NCI-H524 treated with DMSO at 0.1 percent for 48 hours (cell line): ENCODE results near the gene SMIM29.

Experiments
- DNase-seq: peaks from one replicate; lab custom pipeline; 2025; lab: John Stamatoyannopoulos, UW

The SMIM29 gene

DNA sequence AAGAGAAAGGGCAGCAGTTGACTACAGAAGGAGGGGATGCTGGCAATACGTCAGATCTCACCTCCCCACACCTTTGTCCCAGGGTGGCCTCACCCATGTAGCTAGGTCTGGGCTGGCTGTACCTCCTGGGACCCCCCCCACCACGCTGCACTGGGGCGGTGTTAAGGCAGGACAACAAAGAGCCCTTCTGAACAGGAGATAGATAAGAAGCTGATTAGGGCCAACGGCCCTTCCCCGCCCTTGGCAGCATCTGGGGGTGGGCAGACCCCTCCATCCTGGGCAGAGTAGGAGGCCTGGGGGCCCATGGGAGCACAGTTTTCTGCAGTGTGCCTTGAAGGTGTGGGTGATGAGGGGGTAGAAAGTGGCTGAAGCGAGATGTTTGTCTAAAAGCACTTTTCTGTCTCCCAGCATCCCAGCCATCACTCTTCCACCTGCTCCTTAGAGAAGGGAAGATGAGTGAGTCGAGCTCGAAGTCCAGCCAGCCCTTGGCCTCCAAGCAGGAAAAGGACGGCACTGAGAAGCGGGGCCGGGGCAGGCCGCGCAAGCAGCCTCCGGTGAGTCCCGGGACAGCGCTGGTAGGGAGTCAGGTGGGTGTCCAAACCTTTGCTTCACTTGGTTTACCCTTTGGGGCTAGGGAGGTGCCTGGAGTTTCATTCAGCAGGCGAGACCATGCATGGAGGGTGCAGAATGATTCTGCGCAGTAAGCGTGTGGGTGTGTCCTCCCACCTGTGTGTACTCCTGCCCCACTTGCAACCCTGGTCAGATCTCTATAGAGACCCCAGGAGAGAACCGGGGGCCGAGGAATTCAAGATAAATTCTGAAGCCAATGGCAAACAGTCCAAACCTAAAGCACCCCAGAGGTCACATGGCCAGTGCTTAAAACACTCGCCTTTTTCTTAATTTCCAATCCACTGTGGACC, 8.2 kb downstream of the SMIM29 start:
- DNase-seq: no peak

DNA sequence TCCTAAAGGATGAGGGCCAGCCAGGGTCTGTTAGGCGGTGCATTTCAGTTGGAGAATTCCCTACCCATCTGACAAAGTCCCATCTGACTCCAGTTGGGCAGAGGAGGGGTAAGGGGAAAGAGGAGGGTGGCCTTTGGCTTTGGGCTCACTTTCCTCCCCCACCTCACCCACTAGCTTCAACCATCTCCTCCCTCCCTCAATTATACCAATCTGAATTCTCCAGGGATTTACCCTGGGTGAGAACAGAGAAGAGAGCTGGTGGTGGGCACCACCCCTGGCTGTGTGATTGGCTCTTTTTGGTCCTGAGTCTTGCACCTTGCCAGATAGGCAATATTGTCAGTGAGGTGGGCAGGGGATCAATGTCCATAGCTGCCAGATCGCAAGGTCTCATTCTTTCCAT, 8.9 kb downstream of the SMIM29 start:
- DNase-seq: no peak

DNA sequence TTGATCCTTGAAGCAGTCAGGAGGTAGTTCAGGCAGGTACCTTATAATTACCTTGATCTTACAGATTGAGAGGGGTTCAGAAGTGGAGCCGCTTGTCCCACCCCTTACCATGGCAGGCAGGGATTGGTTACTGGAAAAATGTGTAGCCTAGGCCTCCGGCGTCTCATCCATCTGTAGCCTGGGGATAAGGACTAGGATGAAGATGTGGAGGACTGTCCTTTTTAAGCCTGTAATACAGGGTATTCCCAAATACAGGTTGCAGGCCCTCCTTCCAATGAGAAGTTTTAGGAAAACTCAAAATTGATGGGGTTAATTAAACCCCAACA, 9.3 kb downstream of the SMIM29 start:
- DNase-seq: no peak

DNA sequence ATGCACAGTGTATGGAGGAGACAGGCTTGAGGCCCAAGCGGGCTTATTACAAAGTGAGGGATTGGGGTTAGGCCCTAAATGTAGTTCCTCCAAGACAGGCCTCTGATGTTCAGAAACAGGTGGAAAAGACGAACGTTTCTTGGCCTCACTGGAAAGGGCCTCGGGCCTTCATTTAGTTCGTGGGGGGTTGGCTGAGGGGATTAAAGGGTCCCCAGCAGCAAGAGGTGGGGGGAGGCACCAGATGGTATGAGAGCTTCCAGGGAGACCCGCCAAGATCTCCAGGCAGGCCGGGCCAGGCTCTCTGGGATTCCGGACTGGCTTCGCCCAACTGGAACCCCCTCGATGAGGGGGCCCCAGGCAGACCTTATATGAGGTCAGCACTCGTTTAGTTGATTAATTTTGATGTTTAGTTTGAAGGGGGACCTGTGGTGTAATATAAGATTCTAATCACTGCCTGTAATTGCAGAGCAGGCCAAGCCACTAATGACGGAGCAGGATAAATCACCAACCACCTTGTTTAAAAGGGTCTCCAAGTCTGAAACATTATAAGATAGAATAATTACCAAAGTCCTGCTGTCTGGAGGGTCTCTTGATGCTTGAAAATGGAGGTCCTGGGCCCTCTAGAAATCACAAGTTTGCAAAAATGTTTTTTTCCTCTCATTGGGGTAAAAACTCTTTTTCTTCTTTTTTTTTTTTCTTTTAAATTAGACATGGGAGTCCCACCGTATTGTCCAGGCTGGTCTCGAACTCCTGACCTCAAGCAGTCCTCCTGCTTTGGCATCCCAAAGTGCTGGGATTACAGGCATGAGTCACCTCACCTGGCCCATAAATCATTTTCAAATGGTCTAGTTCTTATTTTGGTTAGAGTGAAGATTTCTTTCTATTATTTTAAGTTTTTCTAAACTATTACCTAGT, 10.0 kb downstream of the SMIM29 start:
- DNase-seq: no peak

DNA sequence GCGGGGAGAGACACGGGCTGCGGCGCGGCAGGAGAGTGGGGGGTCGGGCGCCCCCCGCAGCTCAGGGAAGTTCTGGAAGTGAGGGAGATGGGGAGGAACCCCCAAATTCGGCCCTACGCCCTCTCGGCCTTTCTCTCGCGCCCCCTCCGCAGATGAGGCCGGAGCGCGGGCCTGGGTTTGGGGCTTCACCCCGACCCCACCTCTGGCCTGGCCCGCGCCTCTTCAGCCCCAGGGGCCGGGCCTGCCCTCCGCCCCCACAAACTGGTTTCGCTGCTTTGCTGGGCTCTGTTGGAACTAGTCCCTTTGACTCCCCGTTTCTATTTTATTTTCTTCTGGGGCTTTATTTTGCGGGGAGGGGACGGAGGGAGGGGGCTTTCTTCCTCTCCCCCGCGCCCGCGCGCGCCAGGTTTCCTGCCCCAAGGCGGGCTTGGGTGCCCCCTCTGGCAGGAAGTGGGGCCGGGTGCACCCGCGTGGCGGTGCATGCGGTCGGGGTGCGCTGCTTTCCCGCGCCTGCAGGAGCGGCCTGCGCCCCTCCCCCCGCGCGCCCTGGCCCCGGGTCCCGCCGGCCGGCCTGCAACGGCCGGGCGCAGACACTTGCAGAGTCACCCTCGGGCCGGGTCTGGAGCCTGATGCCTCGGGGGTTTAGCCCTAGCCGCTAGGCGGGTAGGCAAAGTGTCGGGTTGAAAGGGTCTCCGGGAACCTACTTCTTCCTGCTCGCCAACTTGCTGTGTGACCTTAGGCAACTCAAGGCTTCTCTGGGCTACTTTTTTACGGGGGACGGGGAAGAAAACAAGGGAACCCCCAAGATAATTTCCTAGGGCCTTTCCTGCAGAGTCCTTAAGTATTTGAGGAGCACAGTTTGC, 10.9 kb downstream of the SMIM29 start:
- DNase-seq: no peak

DNA sequence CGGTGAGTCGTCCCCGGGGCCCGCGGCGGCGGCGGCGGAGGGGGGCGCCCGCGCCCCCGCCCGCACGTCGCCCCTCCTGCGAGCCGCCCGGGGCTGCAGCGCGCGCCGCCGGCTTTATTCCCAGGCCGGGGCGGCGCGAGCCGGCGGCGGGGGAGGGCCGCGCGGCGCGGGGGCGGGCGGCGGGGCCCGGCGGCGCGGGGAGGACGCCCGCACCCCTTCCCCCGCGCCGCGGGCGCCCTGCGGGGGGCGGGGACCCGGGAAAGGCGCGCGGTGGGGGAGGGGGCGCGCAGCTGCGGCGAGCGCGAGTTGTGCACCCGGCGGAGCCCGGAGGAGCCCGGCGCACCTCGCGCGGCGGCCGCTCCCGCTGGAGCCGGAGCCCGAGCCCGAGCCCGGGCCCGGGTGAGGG, 11.5 kb downstream of the SMIM29 start:
- no peak for DNase-seq

DNA sequence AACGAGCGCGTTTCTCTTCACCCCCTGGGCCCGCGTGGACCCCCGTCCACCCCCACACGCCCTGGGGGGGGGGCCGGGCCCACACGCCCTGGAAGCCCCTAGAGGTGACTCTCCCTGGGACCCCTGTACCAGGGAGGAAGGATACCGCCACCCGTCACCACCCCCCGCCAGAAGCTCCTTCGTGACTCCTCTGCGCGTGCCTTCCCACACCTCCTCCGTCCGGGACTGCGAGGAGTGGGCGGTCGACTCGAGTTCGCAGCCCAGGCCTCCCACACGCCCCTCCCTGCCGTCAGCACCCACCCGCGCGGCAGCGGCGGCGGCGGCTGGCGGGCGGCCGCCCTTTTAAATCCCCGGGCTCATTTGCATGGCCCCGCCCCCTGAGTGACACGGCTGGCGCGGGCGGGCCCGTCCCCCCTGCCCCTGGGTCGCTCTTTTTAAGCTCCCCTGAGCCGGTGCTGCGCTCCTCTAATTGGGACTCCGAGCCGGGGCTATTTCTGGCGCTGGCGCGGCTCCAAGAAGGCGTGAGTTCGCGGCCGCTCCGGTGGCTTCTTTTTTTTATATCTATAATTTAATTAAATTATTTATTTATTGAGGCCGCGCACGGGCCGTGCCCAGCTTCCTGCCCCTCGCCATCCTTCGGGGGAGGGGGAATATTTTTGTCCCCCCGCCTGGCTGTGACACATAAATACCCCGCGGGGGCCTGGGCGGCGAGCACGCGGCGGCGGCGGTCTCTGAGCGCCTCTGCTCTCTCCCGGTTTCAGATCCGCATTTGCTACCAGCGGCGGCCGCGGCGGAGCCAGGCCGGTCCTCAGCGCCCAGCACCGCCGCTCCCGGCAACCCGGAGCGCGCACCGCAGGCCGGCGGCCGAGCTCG, 12.1 kb downstream of the SMIM29 start, which contains the start of gene HMGA1:
TSS of gene HMGA1 (plus strand) at position 431 of the 873 bp plus-strand sequence. CDS start 3,908 bp downstream, outside the sequence.
- DNase-seq: peak; percentile 72

DNA sequence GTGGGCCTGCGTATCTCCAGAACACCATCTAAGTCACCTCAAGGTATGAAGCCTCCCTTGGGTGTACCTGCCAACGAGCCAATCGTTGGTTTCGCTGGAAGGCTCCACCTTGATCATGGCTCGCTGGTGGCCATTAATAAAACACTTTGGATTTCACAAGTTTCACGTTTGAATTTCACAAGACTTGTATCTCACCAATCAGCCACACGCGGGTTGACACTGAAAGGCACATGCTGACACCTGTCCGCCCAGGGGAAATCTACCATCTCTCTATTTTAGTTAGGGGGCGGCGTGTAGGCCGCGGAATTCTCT, 12.7 kb downstream of the SMIM29 start:
- no peak for DNase-seq

DNA sequence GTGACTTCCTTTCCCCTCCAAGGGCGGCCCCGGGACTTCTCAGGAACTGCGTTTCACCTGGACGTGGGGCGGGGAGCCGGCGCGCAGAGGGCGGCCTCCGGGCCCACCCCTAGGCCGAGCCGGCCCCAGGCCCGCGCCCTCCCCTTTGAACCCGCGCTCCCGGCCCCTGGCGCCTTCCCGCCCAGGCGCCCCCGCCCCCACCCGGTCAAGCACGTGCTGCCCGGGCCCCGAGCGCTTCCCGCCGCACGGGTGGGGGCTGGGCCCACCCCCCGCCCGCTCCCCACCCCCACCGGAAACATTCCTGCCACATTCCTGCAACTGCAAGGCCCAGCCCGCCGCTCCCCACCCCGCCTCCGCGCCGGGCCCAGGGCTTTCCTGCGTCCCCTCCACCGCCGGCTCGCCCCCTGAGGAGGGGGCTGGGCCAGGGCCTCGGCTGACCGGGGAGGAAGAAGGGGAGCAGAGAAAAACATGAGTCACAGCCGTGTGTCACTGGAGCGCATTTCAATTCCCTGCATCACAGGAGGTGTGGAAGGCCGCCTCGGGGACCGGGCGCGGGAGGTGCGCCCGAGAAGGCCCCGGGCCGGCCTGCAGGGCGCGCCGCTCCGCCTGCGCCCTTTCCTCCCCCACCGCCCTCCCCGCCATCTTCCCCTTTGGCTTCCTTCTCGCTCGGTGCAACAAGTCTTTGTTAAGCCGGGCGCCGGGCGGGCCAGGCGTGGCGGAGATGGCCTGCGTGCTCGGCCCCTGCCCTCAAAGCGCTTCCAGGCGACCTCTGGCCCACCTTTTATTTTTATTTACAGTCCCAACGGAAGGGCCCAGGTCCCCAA, 13.3 kb downstream of the SMIM29 start:
- no peak for DNase-seq

DNA sequence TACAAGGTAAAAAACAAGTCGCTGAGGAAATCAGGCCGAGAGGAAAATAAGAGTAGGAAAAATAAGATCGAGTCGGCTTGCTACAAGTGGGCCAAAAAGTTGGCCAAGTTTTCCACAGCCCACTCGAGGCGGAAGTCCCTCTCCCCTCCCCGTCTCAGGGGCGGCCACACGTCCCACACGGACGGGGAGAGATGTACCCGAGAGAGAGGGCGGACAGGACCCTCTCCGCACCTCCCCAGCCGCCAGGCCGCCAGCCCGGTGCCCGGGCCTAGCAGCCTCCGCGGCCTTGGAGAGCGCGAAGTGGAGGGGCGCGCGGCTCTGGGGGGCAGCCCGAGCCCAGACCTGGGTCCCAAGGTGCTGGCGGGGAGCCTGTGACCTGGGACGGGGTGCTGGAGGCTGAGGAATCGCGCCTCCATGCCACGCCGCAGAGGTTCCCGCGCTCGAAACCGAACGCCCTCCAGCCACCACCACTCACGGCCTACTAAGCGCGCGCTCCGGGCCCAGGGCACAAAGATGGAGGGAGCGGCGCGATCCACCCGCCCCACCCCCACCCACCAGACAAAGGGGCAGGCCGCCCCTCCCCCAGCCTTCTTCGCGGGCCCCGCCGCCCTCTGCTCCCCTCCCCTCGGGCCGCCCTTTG, 14.0 kb downstream of the SMIM29 start:
- DNase-seq: no peak

DNA sequence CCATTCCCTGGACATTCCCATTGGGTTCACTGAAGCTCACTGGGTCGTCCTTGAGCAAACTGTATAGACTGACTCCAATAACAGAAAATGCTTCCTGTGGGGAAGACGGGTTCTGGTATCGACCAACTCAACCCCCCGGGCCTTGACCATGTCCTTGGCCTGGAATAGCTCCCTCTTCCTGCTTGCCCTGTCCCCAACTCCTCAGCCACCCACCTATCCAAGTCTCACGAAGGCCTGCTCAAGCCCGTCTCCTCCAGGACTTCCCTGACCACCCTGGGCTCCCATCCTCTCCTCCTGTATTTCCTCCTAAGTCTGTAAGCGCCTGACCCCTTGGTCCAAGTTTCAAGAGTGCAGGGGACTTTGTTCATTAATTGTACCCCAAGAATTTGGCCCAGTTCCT, 14.9 kb downstream of the SMIM29 start:
- no peak for DNase-seq

DNA sequence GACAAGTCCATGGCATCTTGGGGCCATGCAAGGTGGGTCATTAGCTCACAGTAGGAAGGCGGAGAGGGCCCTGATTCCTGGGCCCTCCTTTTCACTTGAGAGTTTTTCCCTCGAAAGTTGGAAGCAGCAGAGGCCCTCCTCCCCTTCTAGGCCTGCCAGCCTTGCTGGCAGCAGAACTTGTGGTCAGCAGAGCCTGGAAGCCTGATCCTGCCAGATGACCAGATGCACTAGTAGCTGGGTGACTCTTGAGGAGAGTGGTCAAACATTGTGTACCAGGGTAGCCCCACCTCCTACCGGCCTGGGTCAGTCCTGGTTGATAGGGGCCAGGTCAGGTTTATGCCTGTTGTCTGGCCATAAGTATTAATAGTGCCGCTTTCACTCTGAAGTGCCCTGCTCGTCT, 15.9 kb downstream of the SMIM29 start:
- no peak for DNase-seq

DNA sequence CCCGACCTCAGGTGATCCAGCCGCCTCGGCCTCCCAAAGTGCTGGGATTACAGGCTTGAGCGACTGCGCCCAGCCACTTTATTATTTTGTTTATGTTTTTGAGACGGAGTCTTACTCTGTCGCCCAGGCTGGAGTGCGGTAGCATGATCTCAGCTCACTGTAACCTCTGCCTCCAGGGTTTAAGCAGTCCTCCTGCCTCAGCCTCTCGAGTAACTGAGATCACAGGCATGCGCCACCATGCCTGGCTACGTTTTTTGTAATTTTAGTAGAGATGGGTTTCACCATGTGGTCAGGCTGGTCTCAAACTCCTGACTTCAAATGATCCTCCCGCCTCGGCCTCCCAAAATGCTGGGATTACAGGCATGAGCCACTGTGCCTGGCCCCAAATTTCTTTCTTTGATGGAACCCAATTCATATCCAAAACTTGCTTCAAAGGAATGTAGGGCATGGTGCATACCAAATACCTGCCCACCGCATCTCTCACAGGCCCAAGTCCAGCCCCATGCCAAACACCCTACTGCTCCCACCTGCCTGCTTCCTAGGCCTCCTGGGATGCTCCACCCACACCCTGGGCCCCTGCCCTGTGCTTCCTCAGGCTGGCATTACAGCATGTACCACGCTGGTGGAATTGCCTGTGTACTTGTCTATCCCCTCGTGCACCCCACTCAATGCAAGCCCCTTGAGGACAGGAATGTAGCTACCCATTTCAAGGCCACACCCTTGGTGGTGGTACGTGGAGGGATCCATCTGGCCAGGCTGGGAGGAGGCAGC, 17.1 kb downstream of the SMIM29 start:
- no peak for DNase-seq

DNA sequence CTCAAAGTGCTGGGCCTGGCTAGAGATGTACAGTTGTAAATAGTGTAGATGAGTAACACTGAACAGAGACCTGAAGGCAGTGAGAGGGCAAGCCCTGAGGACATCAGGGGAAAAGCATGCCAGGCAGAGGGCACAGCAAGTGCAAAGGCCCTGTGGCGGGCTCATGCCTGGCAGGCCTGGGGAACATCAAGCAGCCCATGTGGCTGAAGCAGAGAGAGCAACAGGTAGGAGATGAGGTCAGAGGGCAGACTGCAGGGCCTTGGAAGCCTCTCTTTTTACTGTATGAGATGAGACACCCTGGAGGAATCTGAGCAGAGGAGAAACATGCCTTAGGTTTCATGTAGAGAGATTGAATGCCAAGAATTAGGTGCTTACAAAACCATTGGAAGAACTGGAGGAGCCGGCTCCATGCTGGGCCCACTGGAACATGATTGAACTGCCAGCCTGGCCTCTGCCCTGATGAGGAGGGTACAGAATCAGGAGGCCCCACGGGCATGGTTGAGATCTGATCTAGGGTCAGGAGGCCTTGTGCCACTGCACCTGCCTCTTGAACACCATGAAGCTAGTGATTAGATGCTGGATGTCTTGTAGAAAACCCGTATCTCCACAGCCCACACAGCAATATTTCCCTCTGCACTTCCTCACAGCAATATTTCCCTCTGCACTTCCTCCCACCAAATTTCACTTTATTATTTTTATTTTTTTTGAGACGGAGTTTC, 18.0 kb downstream of the SMIM29 start:
- no peak for DNase-seq

DNA sequence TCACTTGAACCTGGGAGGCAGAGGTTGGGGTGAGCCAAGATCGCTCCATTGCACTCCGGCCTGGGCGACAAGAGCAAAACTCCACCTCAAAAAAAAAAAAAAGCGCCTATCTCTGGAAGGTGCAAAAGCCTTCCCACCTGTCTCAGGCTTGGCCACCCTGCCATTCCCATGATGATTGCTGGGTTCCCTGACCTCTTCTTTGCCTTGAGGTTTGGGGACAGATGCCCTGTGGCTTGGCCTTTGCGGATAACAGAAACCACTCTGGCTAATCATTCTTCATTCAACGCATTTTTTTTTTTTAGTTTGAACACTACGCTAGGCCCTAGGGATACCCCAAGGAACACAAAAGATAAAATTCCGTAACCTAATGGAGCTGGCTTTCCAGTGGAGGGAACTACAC, 18.9 kb downstream of the SMIM29 start:
- DNase-seq: no peak

DNA sequence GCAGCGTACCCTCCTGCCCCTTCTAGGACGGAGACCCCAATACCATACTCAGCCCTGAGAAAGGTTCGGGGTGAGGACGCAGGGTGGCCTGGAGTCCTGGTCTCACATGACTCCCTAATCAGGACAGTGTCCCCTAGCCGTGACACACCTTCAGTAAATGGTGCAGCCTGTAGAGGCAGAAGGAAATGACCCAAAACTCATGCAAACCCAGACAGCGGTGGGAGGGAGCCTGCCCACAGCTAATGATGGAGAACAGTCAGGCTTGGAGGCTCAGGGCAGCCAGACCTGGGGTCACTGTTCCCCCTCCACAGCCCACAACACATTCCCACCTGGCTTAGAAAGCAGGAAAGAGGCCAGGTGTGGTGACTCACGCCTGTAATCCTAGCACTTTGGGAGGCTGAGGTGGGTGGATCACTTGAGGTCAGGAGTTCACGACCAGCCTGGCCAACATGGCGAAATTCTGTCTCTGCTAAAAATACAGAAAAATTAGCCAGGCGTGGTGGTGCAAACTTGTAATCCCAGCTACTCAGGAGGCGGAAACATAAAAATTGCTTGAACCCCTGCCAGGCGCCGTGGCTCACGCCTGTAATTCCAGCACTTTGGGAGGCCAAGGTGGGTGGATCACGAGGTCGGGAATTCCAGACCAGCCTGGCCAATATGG, 20.9 kb downstream of the SMIM29 start:
- DNase-seq: no peak

DNA sequence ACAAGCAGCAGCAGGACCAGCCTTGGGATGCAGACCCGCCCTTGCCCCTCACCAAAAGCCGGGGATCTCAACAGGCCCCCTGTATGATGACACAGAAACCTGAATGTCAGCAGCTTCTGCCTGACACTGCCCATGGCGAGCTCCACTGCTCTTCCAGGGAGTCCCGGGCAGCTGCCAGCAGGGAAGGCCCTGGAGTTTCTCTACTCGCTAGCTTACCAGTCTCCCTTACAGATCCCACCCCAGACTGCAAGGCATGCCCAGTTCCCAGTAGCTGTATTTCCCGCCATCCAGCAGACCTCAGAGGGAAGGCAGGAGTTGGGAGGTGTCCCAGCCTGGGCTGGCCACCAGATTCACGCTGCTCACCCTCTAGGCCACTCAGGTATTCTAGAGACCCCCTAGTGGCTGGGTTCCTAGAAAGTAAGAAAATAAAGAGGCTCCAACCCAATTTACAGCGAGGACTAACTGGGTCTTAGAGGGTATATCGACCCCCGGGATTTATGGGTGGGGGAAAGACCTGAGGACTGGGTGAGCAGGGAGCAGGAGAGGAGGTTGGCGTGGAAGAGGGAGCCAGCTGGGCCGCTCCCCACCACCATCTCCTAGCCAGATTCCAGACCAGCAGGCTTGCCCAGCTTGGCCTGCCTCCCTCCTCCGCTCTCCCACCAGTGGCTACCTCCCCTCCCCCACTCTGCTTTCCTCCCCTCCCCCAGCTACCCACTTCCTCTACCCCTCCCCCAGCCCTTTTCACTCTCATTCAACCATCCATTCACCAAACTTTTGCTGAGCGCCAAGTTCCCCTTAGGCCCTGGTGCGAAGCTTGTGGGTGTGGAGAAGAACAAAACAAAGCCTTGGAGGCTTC, 21.8 kb downstream of the SMIM29 start:
- no peak for DNase-seq
